IMR-90 (cell line): ENCODE data around the gene SCN1B.

Experiments used
- CEBPB ChIP-seq: IDR thresholded peaks from 2 replicates; pipeline ENCODE4 v1.6.1; 2012; ENCODE audit warnings: low read depth, low read length, improper control_type of control experiment
- CHD1 ChIP-seq: IDR thresholded peaks from 2 replicates; pipeline ENCODE4 v1.6.1; 2012; ENCODE audit warnings: low read depth, low read length, improper control_type of control experiment
- FOS ChIP-seq: fragments of 150-350 bp; IDR thresholded peaks from 2 replicates; pipeline ENCODE4 v1.6.1; 2016; ENCODE audit warnings: low read depth, low read length
- MXI1 ChIP-seq: IDR thresholded peaks from 2 replicates; pipeline ENCODE4 v1.6.1; 2012; ENCODE audit warnings: low read depth, mild to moderate bottlenecking, low read length, moderate library complexity, borderline replicate concordance
- NFE2L2 ChIP-seq: fragments of 150-350 bp; IDR thresholded peaks from 2 replicates; pipeline ENCODE4 v1.6.1; 2016; ENCODE audit warnings: low read depth, mild to moderate bottlenecking, low read length
- RAD21 ChIP-seq: IDR thresholded peaks from 2 replicates; pipeline ENCODE4 v1.6.1; 2012; ENCODE audit warnings: low read length, improper control_type of control experiment
- TF ChIP-seq, protein P1 (sequence below): conservative IDR thresholded peaks from 2 replicates; pipeline ENCODE4 v1.5.1; 2012; ENCODE audit warnings: mild to moderate bottlenecking, low read depth, low read length, improper control_type of control experiment

DNA sequence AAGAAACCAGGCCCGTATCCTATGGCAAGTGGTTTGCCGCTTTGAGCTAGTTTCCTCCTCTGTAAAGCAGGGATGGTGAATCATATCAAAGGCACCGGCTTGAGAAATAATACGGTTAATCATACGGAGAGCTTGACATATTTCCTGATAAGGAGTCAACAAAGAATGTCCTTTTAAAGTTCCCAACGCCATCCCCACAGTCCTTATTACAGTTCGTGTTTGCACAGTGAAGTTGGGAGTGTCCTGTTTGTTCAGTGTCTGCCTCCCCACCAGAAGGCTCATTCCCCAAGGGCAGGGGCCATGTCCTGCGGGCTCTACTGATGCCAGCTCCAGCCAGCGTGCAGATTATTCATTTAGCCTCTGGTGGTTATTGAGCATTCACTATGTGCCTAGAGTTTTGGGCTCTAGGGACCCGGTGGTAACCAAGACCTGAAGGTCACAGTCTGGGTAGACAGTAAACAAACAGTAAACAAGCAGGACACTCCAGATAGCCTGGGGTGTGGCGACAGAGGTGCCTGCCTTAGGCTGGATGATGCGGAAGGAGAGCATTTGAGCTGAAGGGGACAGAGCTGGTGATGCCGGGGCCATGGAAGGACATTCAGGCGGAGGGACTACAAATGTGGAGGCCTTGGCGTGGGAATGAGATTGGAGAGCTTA, 23.8 kb upstream of the SCN1B start:
- TF ChIP-seq MXI1 (no peak), FOS (peak; percentile 43; the same call in 1 of the 2 replicates), RAD21 (no peak), NFE2L2 (no peak), CHD1 (no peak), CEBPB (peak; percentile 84)
- TF ChIP-seq, protein P1, sequence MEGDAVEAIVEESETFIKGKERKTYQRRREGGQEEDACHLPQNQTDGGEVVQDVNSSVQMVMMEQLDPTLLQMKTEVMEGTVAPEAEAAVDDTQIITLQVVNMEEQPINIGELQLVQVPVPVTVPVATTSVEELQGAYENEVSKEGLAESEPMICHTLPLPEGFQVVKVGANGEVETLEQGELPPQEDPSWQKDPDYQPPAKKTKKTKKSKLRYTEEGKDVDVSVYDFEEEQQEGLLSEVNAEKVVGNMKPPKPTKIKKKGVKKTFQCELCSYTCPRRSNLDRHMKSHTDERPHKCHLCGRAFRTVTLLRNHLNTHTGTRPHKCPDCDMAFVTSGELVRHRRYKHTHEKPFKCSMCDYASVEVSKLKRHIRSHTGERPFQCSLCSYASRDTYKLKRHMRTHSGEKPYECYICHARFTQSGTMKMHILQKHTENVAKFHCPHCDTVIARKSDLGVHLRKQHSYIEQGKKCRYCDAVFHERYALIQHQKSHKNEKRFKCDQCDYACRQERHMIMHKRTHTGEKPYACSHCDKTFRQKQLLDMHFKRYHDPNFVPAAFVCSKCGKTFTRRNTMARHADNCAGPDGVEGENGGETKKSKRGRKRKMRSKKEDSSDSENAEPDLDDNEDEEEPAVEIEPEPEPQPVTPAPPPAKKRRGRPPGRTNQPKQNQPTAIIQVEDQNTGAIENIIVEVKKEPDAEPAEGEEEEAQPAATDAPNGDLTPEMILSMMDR: no peak
